Stimulated activated CD8-positive, alpha-beta memory T cell treated with anti-CD3 and anti-CD28 coated beads, Interleukin-4, amount 100 ng/mL, for 4 hours (primary cell): Measurements from ENCODE around the gene SNX32.

ENCODE experiments used
- DNase-seq, 2 donors: peaks; one replicate each; pipeline ENCODE4 v3.0.0-alpha.2; 2020; ENCODE audit warnings: low read depth in 2 of 2, low spot score in 1 of 2

The SNX32 gene

GRCh38 chr11:65833297-65834030, at the start of gene SNX32:
SNX32 (plus strand) TSS chr11:65833963; CDS start chr11:65834066, 103 bp downstream.
- DNase-seq: peak; percentile 88 to 91

- DNase-seq: no peak
These were observed 48.3 kb upstream of the SNX32 start for GRCh38 chr11:65785319-65786007.

GRCh38 chr11:65786008-65786785, 47.6 kb upstream of the SNX32 start:
- DNase-seq: no peak

- DNase-seq: no peak
These were observed 46.8 kb upstream of the SNX32 start, which contains the start of gene OVOL1 for GRCh38 chr11:65786786-65787636. OVOL1 (plus strand) TSS chr11:65787063; CDS start chr11:65787374, 311 bp downstream.

- no peak for DNase-seq
These were observed 45.8 kb upstream of the SNX32 start for GRCh38 chr11:65787649-65788622.

GRCh38 chr11:65788821-65789220, 44.9 kb upstream of the SNX32 start:
- DNase-seq: no peak

- no peak for DNase-seq
These were observed 44.3 kb upstream of the SNX32 start for GRCh38 chr11:65789230-65790103.

- DNase-seq: no peak
These were observed 43.5 kb upstream of the SNX32 start for GRCh38 chr11:65790104-65790901.

GRCh38 chr11:65790902-65791650, 42.7 kb upstream of the SNX32 start:
- DNase-seq: no peak

GRCh38 chr11:65791719-65792213, 42.0 kb upstream of the SNX32 start:
- DNase-seq: peak in 1 of 2 donors; percentile 27

GRCh38 chr11:65792456-65792855, 41.3 kb upstream of the SNX32 start:
- DNase-seq: no peak

- no peak for DNase-seq
These were observed 40.6 kb upstream of the SNX32 start for GRCh38 chr11:65793144-65793581.

- DNase-seq: no peak
These were observed 40.0 kb upstream of the SNX32 start for GRCh38 chr11:65793625-65794400.

GRCh38 chr11:65794570-65795510, 38.9 kb upstream of the SNX32 start:
- DNase-seq: no peak
